ENCODE data around the gene HTRA2. TPM values are rescaled to one million over a fixed set of nuclear protein-coding genes. Genes with fewer than 3 reads are reported as not detected.
A peak's percentile ranks its signal among the peaks of the same experiment; 100 is the strongest.

HTRA2 gene
- total RNA-seq, 1 donor from 2014 or later: 42.7 TPM

- no peak for TF ChIP-seq CTCF (conservative IDR thresholded peaks at IDR 0.05)
- Mint-ChIP-seq H3K4me1 (ENCODE audit: unreplicated experiment) (no peaks in the 10 kb centered on the region), H3K27me3 (peaks cover 90% of the 10 kb centered on the region), H3K9me3 (no peaks in the 10 kb centered on the region), H3K36me3 (peaks cover 3% of the 10 kb centered on the region), H3K27ac (no peak within 1 kb of the TSS), H3K4me3 (peak within 1 kb of the TSS; percentile 55)
- no peak for DNase-seq (ENCODE audit: extremely low spot score, unreplicated experiment)
These were observed 15.1 kb upstream of the HTRA2 start, which contains the start of gene TLX2 for GRCh38 chr2:74514368-74515270. TSS of gene TLX2 (plus strand) at chr2:74514450. CDS start at chr2:74514807, 357 bp downstream.

- H3K9me3 Mint-ChIP-seq: no peaks in the 10 kb centered on the region
- H3K36me3 Mint-ChIP-seq: peaks cover 3% of the 10 kb centered on the region
- H3K27me3 Mint-ChIP-seq: peaks cover 90% of the 10 kb centered on the region
- no peak for DNase-seq (ENCODE audit: extremely low spot score, unreplicated experiment)
- TF ChIP-seq CTCF (conservative IDR thresholded peaks at IDR 0.05): no peak
- peak overlapping the region; percentile 55 for H3K4me3 Mint-ChIP-seq
- no peaks in the 10 kb centered on the region for H3K4me1 Mint-ChIP-seq (ENCODE audit: unreplicated experiment)
- no peak overlapping the region for H3K27ac Mint-ChIP-seq
These were observed 14.3 kb upstream of the HTRA2 start for GRCh38 chr2:74515271-74515980.

GRCh38 chr2:74515981-74516633, 13.6 kb upstream of the HTRA2 start:
- TF ChIP-seq CTCF (conservative IDR thresholded peaks at IDR 0.05): no peak
- Mint-ChIP-seq H3K27ac (no peak overlapping the region), H3K36me3 (peaks cover 3% of the 10 kb centered on the region), H3K4me3 (no peak overlapping the region), H3K27me3 (peaks cover 91% of the 10 kb centered on the region), H3K4me1 (ENCODE audit: unreplicated experiment) (no peaks in the 10 kb centered on the region), H3K9me3 (no peaks in the 10 kb centered on the region)
- DNase-seq (ENCODE audit: extremely low spot score, unreplicated experiment): no peak

- no peak overlapping the region for H3K27ac Mint-ChIP-seq
- H3K9me3 Mint-ChIP-seq: no peaks in the 10 kb centered on the region
- no peaks in the 10 kb centered on the region for H3K4me1 Mint-ChIP-seq (ENCODE audit: unreplicated experiment)
- no peak overlapping the region for H3K4me3 Mint-ChIP-seq
- peaks cover 3% of the 10 kb centered on the region for H3K36me3 Mint-ChIP-seq
- peaks cover 91% of the 10 kb centered on the region for H3K27me3 Mint-ChIP-seq
- TF ChIP-seq CTCF (conservative IDR thresholded peaks at IDR 0.05): no peak
- DNase-seq (ENCODE audit: extremely low spot score, unreplicated experiment): no peak
These were observed 13.1 kb upstream of the HTRA2 start for GRCh38 chr2:74516650-74517049.

- no peaks in the 10 kb centered on the region for H3K9me3 Mint-ChIP-seq
These were observed 7.2 kb upstream of the HTRA2 start for GRCh38 chr2:74522516-74522915.

More at GRCh38 chr2:74522516-74522915, 7.2 kb upstream of the HTRA2 start:
- H3K27me3 Mint-ChIP-seq: peaks cover 62% of the 10 kb centered on the region
- no peak overlapping the region for H3K27ac Mint-ChIP-seq
- no peak overlapping the region for H3K4me3 Mint-ChIP-seq
- TF ChIP-seq CTCF (conservative IDR thresholded peaks at IDR 0.05): no peak
- peaks cover 8% of the 10 kb centered on the region for H3K4me1 Mint-ChIP-seq (ENCODE audit: unreplicated experiment)
- no peak for DNase-seq (ENCODE audit: extremely low spot score, unreplicated experiment)
- peaks cover 16% of the 10 kb centered on the region for H3K36me3 Mint-ChIP-seq
